Breast epithelium (tissue), 3 donors: ENCODE results near the gene ZNF606.

Source experiments
- POLR2A ChIP-seq: fragments of 450-650 bp; IDR thresholded peaks from one replicate; pipeline ENCODE4 v1.6.1; 2016; ENCODE audit warnings: antibody characterized with exemption, mild to moderate bottlenecking, moderate library complexity
- POLR2AphosphoS5 ChIP-seq, 3 donors: sonication (generic); formaldehyde crosslinking; IDR thresholded peaks; one replicate each; pipeline ENCODE4 v1.6.1; 2017; ENCODE audit warnings: antibody characterized with exemption in 3 of 3
- TF ChIP-seq, protein P1 (sequence below), 3 donors: fragments of 450-650 bp; IDR thresholded peaks; one replicate each; pipeline ENCODE4 v1.5.1; 2016 to 2017; ENCODE audit warnings: antibody characterized with exemption in 3 of 3, mild to moderate bottlenecking in 3 of 3, moderate library complexity in 3 of 3

DNA sequence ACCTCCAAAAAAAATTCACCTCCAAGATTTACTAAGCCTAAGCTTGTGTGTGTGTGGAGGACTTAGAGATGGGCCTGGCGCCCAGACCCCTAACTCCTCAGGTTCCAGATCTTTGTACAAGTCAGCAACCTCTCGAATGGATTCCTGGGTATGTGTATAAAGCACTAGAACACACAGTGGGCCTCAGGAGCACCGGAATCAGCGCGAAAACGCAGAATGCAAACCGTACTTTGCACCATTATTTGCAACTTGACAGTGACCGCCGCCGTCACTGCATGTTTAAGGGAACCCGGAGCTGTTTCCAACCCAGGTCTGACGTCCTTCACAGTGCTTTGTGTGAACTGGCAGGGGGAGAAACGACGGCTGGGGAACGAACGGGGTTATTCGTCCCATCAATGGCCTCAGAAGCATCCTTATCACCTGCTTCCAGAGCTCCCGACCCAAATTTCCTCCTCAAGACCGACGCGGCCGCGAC is 688 bp downstream of the ZNF606 start:
- TF ChIP-seq, protein P1, sequence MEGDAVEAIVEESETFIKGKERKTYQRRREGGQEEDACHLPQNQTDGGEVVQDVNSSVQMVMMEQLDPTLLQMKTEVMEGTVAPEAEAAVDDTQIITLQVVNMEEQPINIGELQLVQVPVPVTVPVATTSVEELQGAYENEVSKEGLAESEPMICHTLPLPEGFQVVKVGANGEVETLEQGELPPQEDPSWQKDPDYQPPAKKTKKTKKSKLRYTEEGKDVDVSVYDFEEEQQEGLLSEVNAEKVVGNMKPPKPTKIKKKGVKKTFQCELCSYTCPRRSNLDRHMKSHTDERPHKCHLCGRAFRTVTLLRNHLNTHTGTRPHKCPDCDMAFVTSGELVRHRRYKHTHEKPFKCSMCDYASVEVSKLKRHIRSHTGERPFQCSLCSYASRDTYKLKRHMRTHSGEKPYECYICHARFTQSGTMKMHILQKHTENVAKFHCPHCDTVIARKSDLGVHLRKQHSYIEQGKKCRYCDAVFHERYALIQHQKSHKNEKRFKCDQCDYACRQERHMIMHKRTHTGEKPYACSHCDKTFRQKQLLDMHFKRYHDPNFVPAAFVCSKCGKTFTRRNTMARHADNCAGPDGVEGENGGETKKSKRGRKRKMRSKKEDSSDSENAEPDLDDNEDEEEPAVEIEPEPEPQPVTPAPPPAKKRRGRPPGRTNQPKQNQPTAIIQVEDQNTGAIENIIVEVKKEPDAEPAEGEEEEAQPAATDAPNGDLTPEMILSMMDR (IDR thresholded peaks at IDR 0.05): no peak
- TF ChIP-seq POLR2A: no peak
- TF ChIP-seq POLR2AphosphoS5 (IDR thresholded peaks at IDR 0.05): no peak
